WERI-Rb-1 (cell line): Measurements from ENCODE around the gene ANG.
"Not testable (repeated sequence)": the region's sequence is repeated elsewhere in the genome, so short reads cannot be mapped to it uniquely, and the experiment has no call there.

ENCODE experiments used
- DNase-seq: peaks from one replicate; pipeline ENCODE4 v3.0.0-alpha.2; 2020
- H3K27ac ChIP-seq: fragments of 250-450 bp; sonication (Bioruptor Pico); 2 replicates; pipeline ENCODE4 v1.5.1; 2020; ENCODE audit warnings: mild to moderate bottlenecking, moderate library complexity
- H3K27me3 ChIP-seq: fragments of 250-450 bp; sonication (Bioruptor Pico); 2 replicates; pipeline ENCODE4 v1.5.1; 2021; ENCODE audit warnings: mild to moderate bottlenecking, low read depth, moderate library complexity; ENCODE audit not compliant: insufficient read depth, severe bottlenecking
- H3K36me3 ChIP-seq: fragments of 250-450 bp; sonication (Bioruptor Pico); 2 replicates; pipeline ENCODE4 v1.5.1; 2020; ENCODE audit warnings: mild to moderate bottlenecking, moderate library complexity
- H3K4me3 ChIP-seq: 2 replicates; pipeline ENCODE4 v1.5.1; 2011; ENCODE audit warnings: low read depth, mild to moderate bottlenecking, control low read depth, low read length
- H3K9me3 ChIP-seq: fragments of 250-450 bp; sonication (Bioruptor Pico); 2 replicates; pipeline ENCODE4 v1.5.1; 2021; ENCODE audit warnings: mild to moderate bottlenecking, moderate library complexity; ENCODE audit not compliant: severe bottlenecking
- TF ChIP-seq, protein P1 (sequence below): IDR thresholded peaks from 2 replicates; pipeline ENCODE4 v1.5.1; 2011; ENCODE audit warnings: low read depth, mild to moderate bottlenecking, control low read depth, inconsistent platforms, low read length

The ANG gene

DNA sequence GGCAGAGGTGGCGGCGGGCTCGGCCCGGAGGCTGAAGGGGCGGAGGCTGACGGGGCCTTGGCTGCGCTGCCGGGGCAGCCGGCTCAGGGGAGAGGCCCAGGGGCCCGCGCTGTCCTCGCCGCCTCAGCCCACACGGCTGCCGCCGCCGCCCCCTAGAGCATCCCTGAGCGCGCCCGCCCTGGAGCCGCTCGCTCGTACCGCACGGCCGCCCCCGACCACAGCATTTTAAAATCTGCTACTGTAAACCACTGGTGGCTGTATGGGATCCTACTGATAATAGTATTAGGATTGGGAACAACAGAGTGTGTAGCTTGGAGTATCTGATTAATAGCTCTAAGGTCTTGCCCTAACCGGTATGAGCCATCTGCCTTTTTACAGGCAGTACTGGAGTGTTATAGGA, 34.9 kb downstream of the ANG start:
- H3K27ac ChIP-seq, result no peak overlapping the region
- H3K4me3 ChIP-seq, result no peak overlapping the region
- H3K36me3 ChIP-seq, result no peaks in the 10 kb centered on the region
- no peaks in the 10 kb centered on the region for H3K9me3 ChIP-seq
- peaks cover 86% of the 10 kb centered on the region for H3K27me3 ChIP-seq
- TF ChIP-seq, protein P1, sequence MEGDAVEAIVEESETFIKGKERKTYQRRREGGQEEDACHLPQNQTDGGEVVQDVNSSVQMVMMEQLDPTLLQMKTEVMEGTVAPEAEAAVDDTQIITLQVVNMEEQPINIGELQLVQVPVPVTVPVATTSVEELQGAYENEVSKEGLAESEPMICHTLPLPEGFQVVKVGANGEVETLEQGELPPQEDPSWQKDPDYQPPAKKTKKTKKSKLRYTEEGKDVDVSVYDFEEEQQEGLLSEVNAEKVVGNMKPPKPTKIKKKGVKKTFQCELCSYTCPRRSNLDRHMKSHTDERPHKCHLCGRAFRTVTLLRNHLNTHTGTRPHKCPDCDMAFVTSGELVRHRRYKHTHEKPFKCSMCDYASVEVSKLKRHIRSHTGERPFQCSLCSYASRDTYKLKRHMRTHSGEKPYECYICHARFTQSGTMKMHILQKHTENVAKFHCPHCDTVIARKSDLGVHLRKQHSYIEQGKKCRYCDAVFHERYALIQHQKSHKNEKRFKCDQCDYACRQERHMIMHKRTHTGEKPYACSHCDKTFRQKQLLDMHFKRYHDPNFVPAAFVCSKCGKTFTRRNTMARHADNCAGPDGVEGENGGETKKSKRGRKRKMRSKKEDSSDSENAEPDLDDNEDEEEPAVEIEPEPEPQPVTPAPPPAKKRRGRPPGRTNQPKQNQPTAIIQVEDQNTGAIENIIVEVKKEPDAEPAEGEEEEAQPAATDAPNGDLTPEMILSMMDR, result no peak
- DNase-seq, result no peak

DNA sequence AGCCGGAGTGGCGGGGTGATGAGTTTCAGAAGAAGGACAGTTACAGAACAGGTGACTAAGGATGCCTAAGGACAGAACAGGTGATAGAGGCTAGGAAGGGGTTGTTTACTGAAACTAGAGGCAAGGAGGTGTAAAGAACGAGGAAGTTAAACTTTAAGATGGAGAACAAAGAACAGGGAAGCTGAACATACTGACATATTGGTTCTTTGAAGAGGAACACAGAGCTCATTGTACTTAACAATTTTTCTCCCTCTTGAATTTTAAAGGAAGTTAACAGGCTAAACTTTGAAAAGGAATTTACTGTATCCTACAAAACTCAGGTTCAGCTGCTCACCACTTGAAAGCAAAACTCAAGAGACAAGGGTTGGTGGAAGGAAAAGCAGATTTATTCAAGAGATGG, 37.6 kb downstream of the ANG start:
- H3K36me3 ChIP-seq, H3K4me3 ChIP-seq, H3K27ac ChIP-seq, H3K9me3 ChIP-seq, DNase-seq: not testable (repeated sequence)
- peaks cover 91% of the 10 kb centered on the region for H3K27me3 ChIP-seq

DNA sequence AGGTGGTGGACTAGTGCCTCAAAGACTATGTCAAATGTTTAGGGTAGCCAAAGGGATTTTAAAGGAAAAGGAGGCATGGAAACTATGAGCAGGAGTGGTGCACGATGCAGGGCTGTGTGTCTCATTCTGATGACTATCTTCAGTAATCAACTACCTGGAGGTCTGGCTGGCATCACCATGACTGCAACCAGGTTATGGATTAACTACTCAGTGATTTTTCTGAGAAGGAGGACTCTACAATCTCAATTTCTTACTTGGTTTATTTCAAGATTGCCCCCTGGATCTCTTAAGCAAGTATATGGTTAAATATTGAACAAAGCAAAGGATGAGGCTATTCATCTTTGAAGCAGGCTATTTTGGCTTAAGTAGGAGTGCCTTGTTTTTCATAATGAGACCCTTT, 38.0 kb downstream of the ANG start:
- Histone ChIP-seq H3K4me3 (no peak overlapping the region), H3K27me3 (peaks cover 91% of the 10 kb centered on the region), H3K27ac (no peak overlapping the region), H3K36me3 (no peaks in the 10 kb centered on the region), H3K9me3 (no peaks in the 10 kb centered on the region)
- DNase-seq, result no peak
- TF ChIP-seq, protein P1, result no peak

DNA sequence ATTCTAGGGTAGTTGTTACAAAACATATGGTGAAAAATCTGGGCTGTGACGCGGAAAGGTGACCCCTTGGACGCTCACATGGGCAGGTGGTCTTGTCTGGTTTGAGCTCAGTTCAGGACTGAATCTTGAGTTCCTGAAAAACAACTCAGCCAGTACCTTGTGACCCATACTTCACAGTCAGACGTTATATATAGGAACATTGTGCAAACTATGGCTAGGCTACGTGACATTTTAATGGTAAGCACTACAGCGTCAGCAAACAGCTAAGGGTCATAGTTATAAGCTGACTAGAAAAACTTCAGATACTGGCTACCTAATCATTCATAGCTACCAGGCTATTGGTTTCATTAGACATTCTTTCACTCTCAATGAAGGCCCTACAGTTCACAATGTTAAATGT, 42.3 kb downstream of the ANG start:
- peaks cover 90% of the 10 kb centered on the region for H3K27me3 ChIP-seq
- DNase-seq, result no peak

DNA sequence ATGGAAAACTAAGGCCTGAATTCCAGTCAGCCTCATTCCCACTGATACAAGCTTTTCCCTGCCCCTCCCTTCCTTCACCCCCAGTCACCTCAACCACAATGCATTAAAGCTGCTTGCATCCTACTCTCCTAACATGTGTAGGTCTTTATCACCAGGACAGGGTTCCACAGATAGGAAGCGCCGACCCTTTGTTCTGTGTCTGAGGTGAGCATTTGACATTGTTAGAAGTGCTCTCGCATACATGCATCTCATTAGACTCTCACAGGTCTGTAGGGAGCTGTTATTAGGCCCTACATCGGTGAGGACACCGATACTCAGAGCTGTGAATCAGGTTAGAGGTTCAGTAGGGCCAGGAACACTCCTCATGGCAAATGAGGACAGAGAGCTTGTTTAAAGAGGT, 43.9 kb downstream of the ANG start:
- Histone ChIP-seq H3K9me3 (no peaks in the 10 kb centered on the region), H3K36me3 (no peaks in the 10 kb centered on the region), H3K27ac (no peak overlapping the region), H3K4me3 (no peak overlapping the region), H3K27me3 (peaks cover 92% of the 10 kb centered on the region)
- TF ChIP-seq, protein P1, result no peak
- no peak for DNase-seq

More for the DNA sequence above, 42.3 kb downstream of the ANG start:
- Histone ChIP-seq H3K9me3 (no peaks in the 10 kb centered on the region), H3K36me3 (no peaks in the 10 kb centered on the region), H3K4me3 (no peak overlapping the region), H3K27ac (no peak overlapping the region)
- TF ChIP-seq, protein P1, result no peak

DNA sequence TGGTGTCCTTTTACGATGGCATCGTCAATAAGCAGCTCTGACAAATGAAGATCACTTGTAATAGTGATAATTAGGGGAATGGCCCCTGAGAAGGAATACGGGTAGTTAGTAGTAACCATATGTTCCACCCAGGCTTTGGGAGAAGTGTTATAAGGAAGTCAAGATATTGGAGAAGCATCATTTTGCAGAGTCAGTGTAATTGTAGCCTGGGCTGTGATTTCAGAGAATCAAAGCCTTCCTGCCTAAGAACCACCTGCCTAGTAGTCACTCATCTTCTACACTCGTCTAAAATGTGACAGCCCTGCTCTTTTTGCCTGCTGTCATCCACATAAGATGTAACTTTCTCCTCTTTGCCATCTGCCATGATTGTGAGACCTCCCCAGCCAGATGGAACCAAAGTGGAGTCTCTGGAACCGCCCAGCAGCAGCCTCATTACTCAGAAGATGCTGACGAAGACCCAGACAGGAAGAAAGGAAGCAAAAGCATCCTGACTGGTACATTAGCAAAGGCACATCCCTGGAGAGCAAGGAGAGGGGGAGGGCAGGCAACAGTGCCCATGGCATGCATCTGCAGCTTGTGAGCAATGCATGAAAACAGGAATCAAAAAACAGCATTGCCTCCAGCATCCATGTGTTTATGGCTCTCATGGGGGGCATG, 44.5 kb downstream of the ANG start:
- H3K27ac ChIP-seq, result no peak overlapping the region
- peaks cover 91% of the 10 kb centered on the region for H3K27me3 ChIP-seq
- TF ChIP-seq, protein P1, result no peak
- no peaks in the 10 kb centered on the region for H3K9me3 ChIP-seq
- DNase-seq, result no peak
- no peak overlapping the region for H3K4me3 ChIP-seq
- H3K36me3 ChIP-seq, result no peaks in the 10 kb centered on the region
